HepG2 (cell line): ENCODE data around the gene OLFM2. TPM values are rescaled to one million over a fixed set of nuclear protein-coding genes. Genes with fewer than 3 reads are reported as not detected.

ENCODE experiments used
- ATAC-seq: fragments of 200-7000 bp; cut with Tn5 transposase; 3 replicates; pipeline ENCODE4 v1.9.1; 2020; ENCODE audit warnings: mild to moderate bottlenecking, moderate library complexity
- BruUV-seq: library from RNA; stranded (reverse); fragments of 400-500 nt; replicated peaks from 2 replicates; lab custom pipeline; 2021; lab: Mats Ljungman, UMichigan
- CTCF ChIA-PET: fragments of 300-600 bp; formaldehyde crosslinking; extraction: SDS; loops from one replicate; lab custom pipeline; 2021; ENCODE audit warnings: low total read pairs, inconsistent platforms, low intra/inter-chr PET ratio; lab: Yijun Ruan, JAX
- POLR2A ChIA-PET: fragments of 350-600 bp; sonication (Branson Sonifier 250); formaldehyde crosslinking; loops from one replicate; lab custom pipeline; 2020; ENCODE audit warnings: antibody characterized with exemption, inconsistent platforms; lab: Yijun Ruan, JAX
- DNase-seq: peaks from one replicate; pipeline ENCODE4 v3.0.0-alpha.2; 2015; ENCODE audit warnings: low spot score
- FAIRE-seq: peaks from 3 replicates; lab custom pipeline; 2011; peaks lifted over from hg19 to GRCh38; lab: Jason Lieb, UNC
- H2AFZ ChIP-seq: one replicate; pipeline ENCODE4 v1.6.1; 2011; ENCODE audit warnings: low read length, inconsistent platforms
- H3K27ac ChIP-seq: fragments of 300-600 bp; 3 replicates; pipeline ENCODE4 v1.8.0; 2011; ENCODE audit warnings: mixed run types, mild to moderate bottlenecking, mixed read lengths, low read length, inconsistent platforms; ENCODE audit not compliant: insufficient read depth; ENCODE audit errors: extremely low read length
- H3K27me3 ChIP-seq, 2 experiments: fragments of 200-600 bp in 1 of 2; 2 replicates in 1 of 2; 3 replicates in 1 of 2; pipeline versions ENCODE4 v1.6.0 to v1.8.0; 2011; ENCODE audit warnings: low read length in 2 of 2, mild to moderate bottlenecking in 2 of 2, moderate library complexity in 2 of 2, inconsistent platforms in 1 of 2; ENCODE audit not compliant: insufficient read depth in 2 of 2, control insufficient read depth in 1 of 2
- H3K36me3 ChIP-seq, 2 experiments: fragments of 200-600 bp in 1 of 2; replicated peaks in 1 of 2; 2 replicates in 1 of 2; 3 replicates in 1 of 2; pipeline versions ENCODE4 v1.5.1 to v1.8.0; 2011; ENCODE audit warnings: low read length in 2 of 2, inconsistent platforms in 1 of 2; ENCODE audit not compliant: insufficient read depth in 2 of 2, control insufficient read depth in 1 of 2
- H3K4me1 ChIP-seq: 2 replicates; pipeline ENCODE4 v1.5.1; 2012; ENCODE audit warnings: low read length, inconsistent platforms; ENCODE audit not compliant: insufficient read depth
- H3K4me2 ChIP-seq: 2 replicates; pipeline ENCODE4 v1.6.0; 2011; ENCODE audit warnings: low read depth, low read length, inconsistent platforms
- H3K4me3 ChIP-seq, 3 experiments: fragments of 200-600 bp in 1 of 3; sonication (generic), shearing (Covaris generic) in 1 of 3; replicated peaks in 1 of 3; 2 replicates each; pipeline ENCODE4 v1.5.1; 2011 to 2016; ENCODE audit warnings: low read length in 3 of 3, inconsistent platforms in 2 of 3, low read depth in 2 of 3, mild to moderate bottlenecking in 2 of 3, control low read depth in 1 of 3, mixed read lengths in 1 of 3; ENCODE audit not compliant: insufficient read depth in 1 of 3
- H3K79me2 ChIP-seq: one replicate; pipeline ENCODE4 v1.6.1; 2011; ENCODE audit warnings: low read length, inconsistent platforms; ENCODE audit not compliant: insufficient read depth
- H3K9ac ChIP-seq: 2 replicates; pipeline ENCODE4 v1.6.0; 2011; ENCODE audit warnings: mild to moderate bottlenecking, low read depth, low read length, inconsistent platforms; ENCODE audit not compliant: insufficient read depth
- H3K9me3 ChIP-seq: 2 replicates; pipeline ENCODE4 v1.5.1; 2012; ENCODE audit warnings: mild to moderate bottlenecking, low read length
- H4K20me1 ChIP-seq: 2 replicates; pipeline ENCODE4 v1.6.0; 2011; ENCODE audit warnings: inconsistent platforms, mild to moderate bottlenecking, low read length, moderate library complexity; ENCODE audit not compliant: insufficient read depth
- GTF2F1 ChIP-seq: fragments of 150-350 bp; IDR thresholded peaks from 2 replicates; pipeline ENCODE4 v1.6.1; 2014; ENCODE audit warnings: low read length
- KMT2B ChIP-seq: IDR thresholded peaks from 2 replicates; pipeline ENCODE4 v1.6.1; 2016; ENCODE audit warnings: missing genetic modification reagents, missing compliant biosample characterization
- NFYC ChIP-seq: IDR thresholded peaks from 2 replicates; pipeline ENCODE4 v1.6.1; 2016; ENCODE audit warnings: missing genetic modification reagents, missing compliant biosample characterization
- RBM22 ChIP-seq: fragments of 200-400 bp; formaldehyde crosslinking; optimal IDR thresholded peaks from 2 replicates; pipeline ENCODE3; 2017; ENCODE audit warnings: mild to moderate bottlenecking, low read length, moderate library complexity
- RFX1 ChIP-seq: fragments of 450-650 bp; IDR thresholded peaks from 2 replicates; pipeline ENCODE4 v1.6.1; 2017
- SMAD3 ChIP-seq: sonication (generic); formaldehyde crosslinking; IDR thresholded peaks from 2 replicates; pipeline ENCODE4 v1.4.0; 2020; ENCODE audit warnings: missing genetic modification reagents
- ZNF235 ChIP-seq: sonication (generic); formaldehyde crosslinking; IDR thresholded peaks from 2 replicates; pipeline ENCODE4 v1.8.1; 2023; ENCODE audit warnings: mild to moderate bottlenecking, missing genetic modification reagents, borderline replicate concordance
- ZNF274 ChIP-seq: sonication (generic); formaldehyde crosslinking; IDR thresholded peaks from 2 replicates; pipeline ENCODE4 v1.5.1; 2020; ENCODE audit warnings: mild to moderate bottlenecking, missing genetic modification reagents
- ZNF839 ChIP-seq: sonication (generic); formaldehyde crosslinking; IDR thresholded peaks from 2 replicates; pipeline ENCODE4 v1.4.0; 2020; ENCODE audit warnings: missing genetic modification reagents, mild to moderate bottlenecking, borderline replicate concordance
- ZNF878 ChIP-seq: sonication (generic); formaldehyde crosslinking; IDR thresholded peaks from 2 replicates; pipeline ENCODE4 v1.8.1; 2023; ENCODE audit warnings: mild to moderate bottlenecking, missing genetic modification reagents, moderate library complexity
- WGBS: methylation state at CpG from one replicate; pipeline ENCODE4 v1.1.6; 2017; ENCODE audit warnings: low lambda C conversion rate; 5-methylcytosine and 5-hydroxymethylcytosine counted together
- in situ Hi-C: cut with HindIII; loops from 2 replicates; pipeline ENCODE4 v1.10.0; 2017; ENCODE audit warnings: low pct_unique_long_range_greater_than_20kb; ENCODE audit not compliant: extremely low pct_ligation_motif_present
- intact Hi-C: fragments of 100-400 bp; cut with micrococcal nuclease; formaldehyde crosslinking; loops from one replicate; pipeline ENCODE4 v1.10.0; 2022; ENCODE audit not compliant: unreplicated experiment
- polyA plus RNA-seq, 8 experiments: library from polyadenylated mRNA; depleted of rRNA in 3 of 8; stranded (reverse) in 7 of 8; unstranded in 1 of 8; fragments of >200 nt; fragmentation: Illumina TruSeq in 4 of 8; extraction: Trizol in 4 of 8; gene quantifications; 2 replicates each; pipeline versions ENCODE4 v1.2.1 to v1.2.3, GENCODE V29; 2011 to 2016; ENCODE audit warnings: low read depth in 4 of 8, missing spikeins in 1 of 8, mixed read lengths in 1 of 8; ENCODE audit not compliant: insufficient read depth in 1 of 8
- total RNA-seq, 5 experiments: library from RNA; depleted of rRNA; stranded (reverse); fragments of >200 nt; fragmentation: Illumina TruSeq; extraction: Trizol; gene quantifications; 2 replicates each; pipeline ENCODE4 v1.2.3, GENCODE V29; 2016; ENCODE audit warnings: low read depth in 1 of 5
- TF ChIP-seq, protein P1 (sequence below): fragments of 450-650 bp; IDR thresholded peaks from 2 replicates; pipeline ENCODE4 v1.6.1; 2017
- TF ChIP-seq, protein P2 (sequence below): sonication (generic); formaldehyde crosslinking; IDR thresholded peaks from 2 replicates; pipeline ENCODE4 v1.8.1; 2023; ENCODE audit warnings: mild to moderate bottlenecking, missing genetic modification reagents
- TF ChIP-seq, protein P3 (sequence below): sonication (generic); formaldehyde crosslinking; IDR thresholded peaks from 2 replicates; pipeline ENCODE4 v1.4.0; 2020; ENCODE audit warnings: mild to moderate bottlenecking, missing genetic modification reagents, borderline replicate concordance

Gene OLFM2
- total and polyA plus RNA-seq, 2 of the 13 experiments (the other 11 are each of a cell fraction or from before 2014, with no cell fraction given): 0.20 to 0.51 TPM

DNA sequence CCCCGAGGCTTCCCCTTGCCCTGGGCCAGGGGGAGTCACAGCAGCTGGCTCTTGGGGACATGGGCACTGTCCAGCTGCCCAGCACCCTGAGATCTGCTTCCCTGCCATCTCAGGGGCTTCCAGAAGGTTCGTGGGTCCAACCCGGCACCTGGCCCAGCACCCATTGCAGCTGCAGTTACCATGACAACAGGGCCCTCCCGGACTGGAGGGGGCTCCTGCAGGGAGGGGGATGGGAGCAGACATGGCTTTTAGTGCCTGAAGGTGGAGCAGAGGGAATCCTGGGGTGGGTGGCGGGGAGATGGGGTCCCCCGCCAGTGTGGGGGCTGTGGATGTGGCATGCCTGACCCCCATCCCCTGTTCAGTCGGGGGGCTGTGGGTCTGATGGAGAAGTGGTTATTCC, 86.5 kb downstream of the OLFM2 start:
- no peaks in the 10 kb centered on the region for H3K9me3 ChIP-seq
- H3K36me3 ChIP-seq: peaks cover 5 to 12% of the 10 kb centered on the region in 2 experiments; a peak in 4 of 5 replicates
- H3K79me2 ChIP-seq: no peaks in the 10 kb centered on the region
- no peak overlapping the region for H3K9ac ChIP-seq
- H3K4me1 ChIP-seq: peaks cover 27% of the 10 kb centered on the region
- in situ Hi-C loops (loop anchor here (5.0 kb wide), 1 partner anchor 63 kb away; no protein-coding TSS in a partner anchor), intact Hi-C loops (no loop called here)
- no peaks in the 10 kb centered on the region for H4K20me1 ChIP-seq
- 100% methylated on average over 5 of the region's 7 CpGs for WGBS
- DNase-seq (no peak), FAIRE-seq (no peak), ATAC-seq (no peak)
- no peak overlapping the region for H3K4me3 ChIP-seq
- no peak for TF ChIP-seq GTF2F1
- TF ChIP-seq RFX1: peak; percentile 39; the same call in 1 of the 2 replicates
- H3K27me3 ChIP-seq: no peaks in the 10 kb centered on the region
- BruUV-seq: no TSS peak
- no peak overlapping the region for H3K4me2 ChIP-seq
- CTCF ChIA-PET: interaction anchor here (3.7 kb wide), 1 partner anchor 65 kb away, joined by 15 read pairs; no protein-coding TSS in a partner anchor
- POLR2A ChIA-PET: no interaction called here
- no peak overlapping the region for H3K27ac ChIP-seq
- H2AFZ ChIP-seq: no peak overlapping the region

DNA sequence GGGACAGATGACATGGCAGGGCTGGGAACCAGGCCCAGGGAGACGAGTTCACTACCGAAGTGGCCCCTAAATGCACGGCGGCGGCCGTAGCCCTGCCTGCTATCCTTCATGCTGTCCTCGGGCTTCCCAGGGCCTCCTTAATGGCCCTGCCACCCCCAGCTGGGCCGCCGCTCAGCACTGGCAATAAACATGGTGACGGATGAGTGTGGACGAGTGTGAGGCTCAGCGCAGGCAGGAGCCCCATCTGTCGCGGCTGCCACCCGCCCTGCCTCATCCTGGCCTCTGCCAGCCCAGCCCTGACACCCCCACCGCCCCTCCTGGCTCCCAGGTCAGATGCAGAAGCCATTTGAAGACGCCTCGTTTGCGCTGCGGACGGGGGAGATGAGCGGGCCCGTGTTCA, 87.6 kb downstream of the OLFM2 start:
- DNase-seq: no peak
- H3K4me2 ChIP-seq: no peak overlapping the region
- CTCF ChIA-PET: interaction anchor here (3.7 kb wide), 1 partner anchor 66 kb away, joined by 15 read pairs; no protein-coding TSS in a partner anchor
- H3K27ac ChIP-seq: no peak overlapping the region
- no peak overlapping the region for H3K9ac ChIP-seq
- 98% methylated on average over 8 of the region's 23 CpGs for WGBS
- H3K36me3 ChIP-seq: peaks cover 11 to 23% of the 10 kb centered on the region in 2 experiments; a peak in 4 of 5 replicates
- no peaks in the 10 kb centered on the region for H3K27me3 ChIP-seq
- H3K9me3 ChIP-seq: no peaks in the 10 kb centered on the region
- H3K4me3 ChIP-seq: no peak overlapping the region
- ATAC-seq: no peak
- POLR2A ChIA-PET: no interaction called here
- H4K20me1 ChIP-seq: no peaks in the 10 kb centered on the region
- in situ Hi-C loops: loop anchor here (5.0 kb wide), 1 partner anchor 64 kb away; no protein-coding TSS in a partner anchor
- no peak overlapping the region for H2AFZ ChIP-seq
- H3K79me2 ChIP-seq: no peaks in the 10 kb centered on the region
- peaks cover 17% of the 10 kb centered on the region for H3K4me1 ChIP-seq
- intact Hi-C loops: no loop called here
- FAIRE-seq: no peak
- no TSS peak for BruUV-seq
- TF ChIP-seq ZNF839 (CRISPR knock-in tag) (no peak), SMAD3 (CRISPR knock-in tag) (no peak), ZNF235 (no peak), KMT2B (CRISPR knock-in tag) (no peak), ZNF274 (CRISPR knock-in tag) (no peak), NFYC (CRISPR knock-in tag) (no peak), ZNF878 (CRISPR knock-in tag) (no peak), RBM22 (no peak)
- TF ChIP-seq, protein P1, sequence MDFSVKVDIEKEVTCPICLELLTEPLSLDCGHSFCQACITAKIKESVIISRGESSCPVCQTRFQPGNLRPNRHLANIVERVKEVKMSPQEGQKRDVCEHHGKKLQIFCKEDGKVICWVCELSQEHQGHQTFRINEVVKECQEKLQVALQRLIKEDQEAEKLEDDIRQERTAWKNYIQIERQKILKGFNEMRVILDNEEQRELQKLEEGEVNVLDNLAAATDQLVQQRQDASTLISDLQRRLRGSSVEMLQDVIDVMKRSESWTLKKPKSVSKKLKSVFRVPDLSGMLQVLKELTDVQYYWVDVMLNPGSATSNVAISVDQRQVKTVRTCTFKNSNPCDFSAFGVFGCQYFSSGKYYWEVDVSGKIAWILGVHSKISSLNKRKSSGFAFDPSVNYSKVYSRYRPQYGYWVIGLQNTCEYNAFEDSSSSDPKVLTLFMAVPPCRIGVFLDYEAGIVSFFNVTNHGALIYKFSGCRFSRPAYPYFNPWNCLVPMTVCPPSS: no peak
- TF ChIP-seq, protein P2, sequence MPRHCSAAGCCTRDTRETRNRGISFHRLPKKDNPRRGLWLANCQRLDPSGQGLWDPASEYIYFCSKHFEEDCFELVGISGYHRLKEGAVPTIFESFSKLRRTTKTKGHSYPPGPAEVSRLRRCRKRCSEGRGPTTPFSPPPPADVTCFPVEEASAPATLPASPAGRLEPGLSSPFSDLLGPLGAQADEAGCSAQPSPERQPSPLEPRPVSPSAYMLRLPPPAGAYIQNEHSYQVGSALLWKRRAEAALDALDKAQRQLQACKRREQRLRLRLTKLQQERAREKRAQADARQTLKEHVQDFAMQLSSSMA (CRISPR knock-in tag): no peak
- TF ChIP-seq, protein P3, sequence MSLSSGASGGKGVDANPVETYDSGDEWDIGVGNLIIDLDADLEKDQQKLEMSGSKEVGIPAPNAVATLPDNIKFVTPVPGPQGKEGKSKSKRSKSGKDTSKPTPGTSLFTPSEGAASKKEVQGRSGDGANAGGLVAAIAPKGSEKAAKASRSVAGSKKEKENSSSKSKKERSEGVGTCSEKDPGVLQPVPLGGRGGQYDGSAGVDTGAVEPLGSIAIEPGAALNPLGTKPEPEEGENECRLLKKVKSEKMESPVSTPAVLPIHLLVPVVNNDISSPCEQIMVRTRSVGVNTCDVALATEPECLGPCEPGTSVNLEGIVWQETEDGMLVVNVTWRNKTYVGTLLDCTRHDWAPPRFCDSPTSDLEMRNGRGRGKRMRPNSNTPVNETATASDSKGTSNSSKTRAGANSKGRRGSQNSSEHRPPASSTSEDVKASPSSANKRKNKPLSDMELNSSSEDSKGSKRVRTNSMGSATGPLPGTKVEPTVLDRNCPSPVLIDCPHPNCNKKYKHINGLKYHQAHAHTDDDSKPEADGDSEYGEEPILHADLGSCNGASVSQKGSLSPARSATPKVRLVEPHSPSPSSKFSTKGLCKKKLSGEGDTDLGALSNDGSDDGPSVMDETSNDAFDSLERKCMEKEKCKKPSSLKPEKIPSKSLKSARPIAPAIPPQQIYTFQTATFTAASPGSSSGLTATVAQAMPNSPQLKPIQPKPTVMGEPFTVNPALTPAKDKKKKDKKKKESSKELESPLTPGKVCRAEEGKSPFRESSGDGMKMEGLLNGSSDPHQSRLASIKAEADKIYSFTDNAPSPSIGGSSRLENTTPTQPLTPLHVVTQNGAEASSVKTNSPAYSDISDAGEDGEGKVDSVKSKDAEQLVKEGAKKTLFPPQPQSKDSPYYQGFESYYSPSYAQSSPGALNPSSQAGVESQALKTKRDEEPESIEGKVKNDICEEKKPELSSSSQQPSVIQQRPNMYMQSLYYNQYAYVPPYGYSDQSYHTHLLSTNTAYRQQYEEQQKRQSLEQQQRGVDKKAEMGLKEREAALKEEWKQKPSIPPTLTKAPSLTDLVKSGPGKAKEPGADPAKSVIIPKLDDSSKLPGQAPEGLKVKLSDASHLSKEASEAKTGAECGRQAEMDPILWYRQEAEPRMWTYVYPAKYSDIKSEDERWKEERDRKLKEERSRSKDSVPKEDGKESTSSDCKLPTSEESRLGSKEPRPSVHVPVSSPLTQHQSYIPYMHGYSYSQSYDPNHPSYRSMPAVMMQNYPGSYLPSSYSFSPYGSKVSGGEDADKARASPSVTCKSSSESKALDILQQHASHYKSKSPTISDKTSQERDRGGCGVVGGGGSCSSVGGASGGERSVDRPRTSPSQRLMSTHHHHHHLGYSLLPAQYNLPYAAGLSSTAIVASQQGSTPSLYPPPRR (CRISPR knock-in tag): no peak
